Transverse colon (tissue), 4 donors: Measurements from ENCODE around the gene TTC23.

Experiments
- CTCF ChIP-seq, 5 experiments: fragments of 200-600 bp in 3 of 5; fragments of 450-650 bp in 2 of 5; sonication (generic) in 3 of 5; IDR thresholded peaks; 1 replicate in 2 of 5; 2 replicates in 3 of 5; pipeline ENCODE4 v1.5.1; 2016 to 2017; ENCODE audit warnings: antibody characterized with exemption in 5 of 5, inconsistent platforms in 3 of 5, mild to moderate bottlenecking in 2 of 5, moderate library complexity in 1 of 5
- EP300 ChIP-seq: sonication (generic); formaldehyde crosslinking; IDR thresholded peaks from one replicate; pipeline ENCODE4 v1.6.1; 2017; ENCODE audit warnings: antibody characterized with exemption, low read depth
- POLR2A ChIP-seq: fragments of 450-650 bp; IDR thresholded peaks from one replicate; pipeline ENCODE4 v1.6.1; 2016; ENCODE audit warnings: antibody characterized with exemption, mild to moderate bottlenecking, moderate library complexity
- POLR2AphosphoS5 ChIP-seq, 3 donors: sonication (generic); formaldehyde crosslinking; IDR thresholded peaks; one replicate each; pipeline ENCODE4 v1.6.1; 2016; ENCODE audit warnings: antibody characterized with exemption in 3 of 3

DNA sequence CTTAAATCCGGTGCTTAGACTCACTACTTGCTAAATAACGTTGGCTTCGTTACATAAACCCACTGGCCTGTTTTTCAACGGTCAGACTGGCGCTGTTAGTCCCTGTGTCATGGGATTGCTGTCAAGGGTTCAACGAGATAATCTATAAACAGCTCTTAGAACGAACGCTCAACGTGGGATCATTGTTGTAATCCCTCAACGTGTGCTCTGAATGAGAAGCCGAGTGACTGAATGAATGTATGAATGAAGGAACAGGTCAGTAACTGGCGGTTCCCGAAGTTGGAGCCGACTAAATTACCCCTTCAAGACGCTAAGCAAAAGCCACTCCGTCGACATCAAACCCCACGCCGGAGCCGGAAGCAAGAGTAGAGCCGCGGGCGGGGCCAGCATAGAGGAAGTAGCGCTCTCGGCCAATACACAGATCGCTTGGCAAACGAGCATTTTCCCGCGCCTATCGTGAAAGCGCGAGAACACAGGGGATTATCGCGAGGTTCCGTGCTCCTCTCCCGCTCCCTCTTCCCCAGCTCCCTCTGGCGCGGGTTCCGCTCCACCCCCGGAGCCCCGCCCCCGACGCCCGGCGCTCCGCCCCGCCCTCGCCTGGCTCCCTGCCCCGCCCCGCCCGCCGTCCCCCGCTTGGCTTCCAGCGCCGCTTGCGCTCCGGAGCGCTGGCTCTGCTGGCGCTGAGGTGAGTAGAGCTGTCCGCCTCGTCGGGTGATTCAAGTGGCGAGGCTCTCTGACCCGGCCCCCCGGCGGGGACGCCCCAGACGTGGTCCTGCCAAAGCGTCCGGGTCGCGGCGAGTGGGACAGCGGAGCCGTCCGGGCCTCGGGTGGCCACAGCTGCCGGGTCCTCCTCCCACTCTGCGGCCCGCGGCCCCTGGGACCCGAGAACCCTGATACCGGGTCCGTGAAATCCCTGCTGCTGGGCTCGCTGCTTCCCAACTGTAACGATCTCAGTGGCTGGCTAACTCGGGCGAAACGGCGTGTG is 1.8 kb upstream of the TTC23 start, which contains the start of gene LRRC28:
- TF ChIP-seq CTCF (IDR thresholded peaks at IDR 0.05), result no peak
- peak; percentile 95 for TF ChIP-seq POLR2A
- peak; percentile 91 to 99 (median 98) for TF ChIP-seq POLR2AphosphoS5 (IDR thresholded peaks at IDR 0.05)
- TF ChIP-seq EP300, result no peak
